Lung (tissue), 12 donors: Measurements from ENCODE around the gene AGRP. TPM values are rescaled to one million over a fixed set of nuclear protein-coding genes. Genes with fewer than 3 reads are reported as not detected.

ENCODE experiments used
- ATAC-seq: fragments of 200-7000 bp; cut with Tn5 transposase; one replicate; pipeline ENCODE4 v1.9.1; 2020; ENCODE audit warnings: moderate number of reproducible peaks; ENCODE audit not compliant: insufficient read depth, low FRiP score
- DNase-seq, 3 donors: peaks; one replicate each; pipeline ENCODE4 v3.0.0-alpha.2; 2013 to 2017
- H3K27ac ChIP-seq, 2 donors: one replicate each; pipeline ENCODE4 v1.5.1; 2013; ENCODE audit warnings: mild to moderate bottlenecking in 2 of 2, moderate library complexity in 2 of 2, control low read depth in 1 of 2, inconsistent platforms in 1 of 2, low read depth in 1 of 2, low read length in 1 of 2
- H3K27me3 ChIP-seq, 3 donors: one replicate each; pipeline ENCODE4 v1.5.1; 2013; ENCODE audit warnings: low read length in 2 of 3; ENCODE audit not compliant: control insufficient read depth in 3 of 3, insufficient read depth in 3 of 3
- H3K36me3 ChIP-seq, 4 donors: one replicate each; pipeline ENCODE4 v1.5.1; 2013; ENCODE audit warnings: low read length in 4 of 4, mild to moderate bottlenecking in 1 of 4, moderate library complexity in 1 of 4; ENCODE audit not compliant: control insufficient read depth in 4 of 4, insufficient read depth in 4 of 4
- H3K4me1 ChIP-seq, 5 donors: one replicate each; pipeline ENCODE4 v1.5.1; 2013; ENCODE audit warnings: low read length in 5 of 5, mild to moderate bottlenecking in 2 of 5, moderate library complexity in 1 of 5; ENCODE audit not compliant: control insufficient read depth in 5 of 5, insufficient read depth in 5 of 5
- H3K4me3 ChIP-seq: one replicate; pipeline ENCODE4 v1.5.1; 2013; ENCODE audit warnings: mild to moderate bottlenecking, control low read depth, moderate library complexity
- H3K9ac ChIP-seq, 2 donors: one replicate each; pipeline ENCODE4 v1.5.1; 2013; ENCODE audit warnings: low read length in 2 of 2, control low read depth in 1 of 2; ENCODE audit not compliant: insufficient read depth in 1 of 2
- H3K9me3 ChIP-seq, 4 donors: one replicate each; pipeline ENCODE4 v1.5.1; 2013; ENCODE audit warnings: low read length in 3 of 4, mild to moderate bottlenecking in 1 of 4, moderate library complexity in 1 of 4; ENCODE audit not compliant: control insufficient read depth in 4 of 4, insufficient read depth in 3 of 4
- CTCF ChIP-seq: IDR thresholded peaks from 2 replicates; pipeline ENCODE4 v1.5.1; 2012; ENCODE audit warnings: mild to moderate bottlenecking; ENCODE audit errors: control extremely low read depth, extremely low read depth
- WGBS, 2 donors: extraction: QIAGEN DNeasy Blood & Tissue Kit; methylation state at CpG; one replicate each; pipeline ENCODE4 v1.1.7; 2013; 5-methylcytosine and 5-hydroxymethylcytosine counted together
- polyA plus RNA-seq, 2 donors: library from polyadenylated mRNA; stranded (reverse); fragments of 200-250 nt; gene quantifications; one replicate each; pipeline ENCODE4 v1.2.1, GENCODE V29; 2013
- total RNA-seq, 2 donors: library from RNA; depleted of rRNA in 1 of 2; stranded (reverse); fragments of >200 nt in 1 of 2; gene quantifications; one replicate each; pipeline ENCODE4 v1.2.1, GENCODE V29; 2014 to 2021
- donor health status: control.
- donor health status: control.
- donor health status: Bipolar disorder and iron deficiency.
- donor health status: healthy.
- donor health status: DM: yes; HTN: yes; CAD: no.

Gene AGRP
- total and polyA plus RNA-seq, 4 donors: 0.97 to 8.3 (median 1.4) TPM; not detected in 1

GRCh38 chr16:67438824-67439393 lies 44.4 kb downstream of the AGRP start:
- Histone ChIP-seq H3K4me1 (peaks cover 0 to 29% (median 13%) of the 10 kb centered on the region in 5 donors), H3K36me3 (peaks cover 0 to 61% (median 13%) of the 10 kb centered on the region in 4 donors), H3K9ac (no peak overlapping the region), H3K27ac (no peak overlapping the region), H3K9me3 (peaks cover 0 to 2% (median 0%) of the 10 kb centered on the region in 4 donors), H3K4me3 (no peak overlapping the region), H3K27me3 (no peaks in the 10 kb centered on the region)
- DNase-seq (no peak), ATAC-seq (no peak)
- WGBS, 2 donors: 95 to 96% methylated on average over 19 of the region's 19 CpGs
- TF ChIP-seq CTCF: no peak

- no peak overlapping the region for H3K9ac ChIP-seq
- 94% methylated on average over 20 of the region's 20 CpGs for WGBS, 2 donors
- no peak for TF ChIP-seq CTCF
- H3K27ac ChIP-seq: no peak overlapping the region
- no peaks in the 10 kb centered on the region for H3K27me3 ChIP-seq
- ATAC-seq (no peak), DNase-seq (no peak)
- peaks cover 0 to 2% (median 0%) of the 10 kb centered on the region in 4 donors for H3K9me3 ChIP-seq
- H3K36me3 ChIP-seq: peaks cover 0 to 55% (median 13%) of the 10 kb centered on the region in 4 donors
- no peak overlapping the region for H3K4me3 ChIP-seq
- H3K4me1 ChIP-seq: peaks cover 0 to 22% (median 13%) of the 10 kb centered on the region in 5 donors
Measured at GRCh38 chr16:67438098-67438791, 45.1 kb downstream of the AGRP start.

- no peak for ATAC-seq
- H3K9ac ChIP-seq: no peak overlapping the region
- peaks cover 0 to 15% (median 12%) of the 10 kb centered on the region in 5 donors for H3K4me1 ChIP-seq
- no peak overlapping the region for H3K27ac ChIP-seq
- no peak for TF ChIP-seq CTCF
- 86 to 93% methylated on average over 4 of the region's 4 CpGs for WGBS, 2 donors
- H3K27me3 ChIP-seq: no peaks in the 10 kb centered on the region
- H3K4me3 ChIP-seq: no peak overlapping the region
- peaks cover 0 to 2% (median 0%) of the 10 kb centered on the region in 4 donors for H3K9me3 ChIP-seq
- DNase-seq: no peak
- peaks cover 0 to 51% (median 13%) of the 10 kb centered on the region in 4 donors for H3K36me3 ChIP-seq
Measured at GRCh38 chr16:67437513-67437912, 45.8 kb downstream of the AGRP start.
